ENCODE measurements around the gene CTSW.

CTSW gene

GRCh38 chr11:65891219-65892136 lies 11.8 kb downstream of the CTSW start (continued):
- no peak for TF ChIP-seq ZBTB1 (tag by site-specific recombination; IDR thresholded peaks at IDR 0.05)
- TF ChIP-seq ZBTB17 (tag by site-specific recombination; IDR thresholded peaks at IDR 0.05): peak; percentile 28; the same call in 1 of the 2 replicates
- no peak for TF ChIP-seq ZNF391 (tag by site-specific recombination; IDR thresholded peaks at IDR 0.05; ENCODE audit: borderline replicate concordance, low read depth)
- TF ChIP-seq ZNF514 (tag by site-specific recombination; IDR thresholded peaks at IDR 0.05): no peak
- peak; percentile 86 for TF ChIP-seq ZFP69B (tag by site-specific recombination; IDR thresholded peaks at IDR 0.05)
- no peak for TF ChIP-seq ATF2 (tag by site-specific recombination; IDR thresholded peaks at IDR 0.05; ENCODE audit: low read depth)
- no peak for TF ChIP-seq BCL11A (tag by site-specific recombination; IDR thresholded peaks at IDR 0.05; ENCODE audit: low read depth)
- TF ChIP-seq ZNF26 (tag by site-specific recombination; IDR thresholded peaks at IDR 0.05): no peak
- TF ChIP-seq INSM2 (tag by site-specific recombination; IDR thresholded peaks at IDR 0.05): no peak
- TF ChIP-seq ZNF510 (tag by site-specific recombination; IDR thresholded peaks at IDR 0.05; ENCODE audit: insufficient replicate concordance): no peak
- no peak for TF ChIP-seq ZNF580 (tag by site-specific recombination; IDR thresholded peaks at IDR 0.05)
- no peak for TF ChIP-seq ZNF202 (tag by site-specific recombination; IDR thresholded peaks at IDR 0.05; ENCODE audit: borderline replicate concordance)
- no peak for TF ChIP-seq PRDM6 (tag by site-specific recombination; IDR thresholded peaks at IDR 0.05)
- TF ChIP-seq ZNF266 (tag by site-specific recombination; IDR thresholded peaks at IDR 0.05; ENCODE audit: low read depth): no peak
- no peak for TF ChIP-seq ZNF707 (tag by site-specific recombination; IDR thresholded peaks at IDR 0.05)
- no peak for TF ChIP-seq ZNF223 (tag by site-specific recombination; IDR thresholded peaks at IDR 0.05)
- no peak for TF ChIP-seq ZBTB49 (tag by site-specific recombination; IDR thresholded peaks at IDR 0.05; ENCODE audit: low read depth)
- TF ChIP-seq ZNF596 (tag by site-specific recombination; IDR thresholded peaks at IDR 0.05): no peak
- no peak for TF ChIP-seq ZNF777 (tag by site-specific recombination; IDR thresholded peaks at IDR 0.05; ENCODE audit: borderline replicate concordance)
- no peak for TF ChIP-seq YY1 (tag by site-specific recombination; IDR thresholded peaks at IDR 0.05)
- TF ChIP-seq KLF1 (tag by site-specific recombination; IDR thresholded peaks at IDR 0.05): no peak
- no peak for TF ChIP-seq ZNF350 (tag by site-specific recombination; IDR thresholded peaks at IDR 0.05)
- no peak for TF ChIP-seq PBX3 (CRISPR knock-in tag; IDR thresholded peaks at IDR 0.05)
- TF ChIP-seq SP2 (tag by site-specific recombination; IDR thresholded peaks at IDR 0.05): peak; percentile 47
- TF ChIP-seq ZNF529 (tag by site-specific recombination; IDR thresholded peaks at IDR 0.05; ENCODE audit: insufficient replicate concordance): no peak
- no peak for TF ChIP-seq TCF7L2 (IDR thresholded peaks at IDR 0.05; ENCODE audit: borderline replicate concordance, low read depth, low read length)
- no peak for TF ChIP-seq ZNF48 (tag by site-specific recombination; IDR thresholded peaks at IDR 0.05)
- TF ChIP-seq KLF17 (tag by site-specific recombination; IDR thresholded peaks at IDR 0.05): no peak

All from HEK293 (cell line).